ENCODE results near the gene EPB41L4B. TPM values are rescaled to one million over a fixed set of nuclear protein-coding genes. Genes with fewer than 3 reads are reported as not detected.
A peak's percentile ranks its signal among the peaks of the same experiment; 100 is the strongest.

The EPB41L4B gene
- total RNA-seq, 1 experiment from 2014 or later, result not detected

DNA sequence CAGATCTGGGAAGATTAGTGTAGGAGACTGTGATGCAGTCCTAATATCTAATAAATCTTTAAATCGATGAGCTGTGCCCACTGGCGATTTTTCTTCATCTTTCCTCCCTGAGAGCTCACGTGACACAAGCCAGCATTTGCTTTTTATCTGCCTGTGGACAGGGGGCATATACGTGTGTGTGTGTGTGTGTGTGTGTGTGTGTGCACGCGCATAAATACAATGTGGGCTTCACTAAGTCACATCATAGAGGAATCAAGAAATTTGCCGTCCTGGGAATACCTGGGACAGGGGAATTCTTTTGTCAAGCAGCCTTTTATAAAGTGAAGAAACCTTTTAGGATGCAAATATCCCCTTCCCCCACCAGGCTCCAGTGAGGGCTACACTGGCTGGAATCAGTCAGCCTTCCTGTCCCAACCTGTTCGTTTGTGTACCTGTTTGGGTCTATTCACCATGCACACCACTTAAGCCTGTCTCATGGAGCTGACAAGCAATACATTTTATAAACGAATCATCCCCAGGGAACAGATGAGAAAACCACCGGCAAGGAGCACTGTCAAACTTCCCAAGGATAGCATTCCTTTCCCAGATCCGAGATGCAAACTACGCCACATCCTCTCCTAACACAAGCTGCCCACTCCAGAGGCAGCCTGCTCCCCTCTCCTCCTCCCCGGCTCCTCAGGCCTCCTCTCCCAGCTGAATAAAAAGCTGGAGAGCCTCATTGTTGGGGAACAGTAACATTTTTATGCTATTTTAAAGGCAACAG, 2.7 kb downstream of the EPB41L4B start:
- H3K9me3 ChIP-seq (ENCODE audit: low read length), result no peaks in the 10 kb centered on the region
- H3K27me3 ChIP-seq (ENCODE audit: low read length), result no peaks in the 10 kb centered on the region
- H3K36me3 ChIP-seq (ENCODE audit: insufficient read depth, low read length), result no peaks in the 10 kb centered on the region
- peaks cover 8% of the 10 kb centered on the region for H3K4me1 ChIP-seq (ENCODE audit: low read length)
- H3K9me2 ChIP-seq (replicated peaks; ENCODE audit: insufficient read depth, low read length), result no peaks in the 10 kb centered on the region
- DNase-seq, result no peak
- no peak overlapping the region for H3K27ac ChIP-seq (ENCODE audit: low read length)
- H3K4me2 ChIP-seq (ENCODE audit: low read depth, low read length, poor library complexity, severe bottlenecking), result no peak overlapping the region
- no peak overlapping the region for H2AFZ ChIP-seq (ENCODE audit: low read length)
- no peaks in the 10 kb centered on the region for H4K20me1 ChIP-seq (ENCODE audit: insufficient read depth, low read depth, low read length)
- no peak overlapping the region for H3K9ac ChIP-seq (ENCODE audit: low read length)
- no peak overlapping the region for H3K4me3 ChIP-seq (ENCODE audit: low read length)
- no peaks in the 10 kb centered on the region for H3K79me2 ChIP-seq (ENCODE audit: low read length)

- H3K4me1 ChIP-seq (ENCODE audit: low read length), result peaks cover 11% of the 10 kb centered on the region
- no peaks in the 10 kb centered on the region for H4K20me1 ChIP-seq (ENCODE audit: insufficient read depth, low read depth, low read length)
- H3K27ac ChIP-seq (ENCODE audit: low read length), result no peak overlapping the region
- no peaks in the 10 kb centered on the region for H3K9me2 ChIP-seq (replicated peaks; ENCODE audit: insufficient read depth, low read length)
- no peak overlapping the region for H3K9ac ChIP-seq (ENCODE audit: low read length)
- no peaks in the 10 kb centered on the region for H3K9me3 ChIP-seq (ENCODE audit: low read length)
- H3K27me3 ChIP-seq (ENCODE audit: low read length), result no peaks in the 10 kb centered on the region
- no peak for DNase-seq
- H3K4me2 ChIP-seq (ENCODE audit: low read depth, low read length, poor library complexity, severe bottlenecking), result no peak overlapping the region
- no peak overlapping the region for H3K4me3 ChIP-seq (ENCODE audit: low read length)
- no peaks in the 10 kb centered on the region for H3K36me3 ChIP-seq (ENCODE audit: insufficient read depth, low read length)
- no peaks in the 10 kb centered on the region for H3K79me2 ChIP-seq (ENCODE audit: low read length)
- no peak overlapping the region for H2AFZ ChIP-seq (ENCODE audit: low read length)
Observed at GRCh38 chr9:109317311-109317978, 3.4 kb downstream of the EPB41L4B start.

- Histone ChIP-seq H3K79me2 (ENCODE audit: low read length) (no peaks in the 10 kb centered on the region), H3K4me2 (ENCODE audit: low read depth, low read length, poor library complexity, severe bottlenecking) (no peak overlapping the region), H3K4me3 (ENCODE audit: low read length) (no peak overlapping the region)
Observed at GRCh38 chr9:109316207-109316640, 4.6 kb downstream of the EPB41L4B start.

GRCh38 chr9:109315480-109316206, 5.2 kb downstream of the EPB41L4B start:
- Histone ChIP-seq H3K79me2 (ENCODE audit: low read length) (no peaks in the 10 kb centered on the region), H2AFZ (ENCODE audit: low read length) (no peak overlapping the region), H3K4me3 (ENCODE audit: low read length) (no peak overlapping the region), H3K27ac (ENCODE audit: low read length) (no peak overlapping the region), H3K27me3 (ENCODE audit: low read length) (no peaks in the 10 kb centered on the region), H3K9me2 (replicated peaks; ENCODE audit: insufficient read depth, low read length) (no peaks in the 10 kb centered on the region), H3K4me1 (ENCODE audit: low read length) (peaks cover 20% of the 10 kb centered on the region), H3K9ac (ENCODE audit: low read length) (no peak overlapping the region), H3K4me2 (ENCODE audit: low read depth, low read length, poor library complexity, severe bottlenecking) (no peak overlapping the region), H3K9me3 (ENCODE audit: low read length) (no peaks in the 10 kb centered on the region), H4K20me1 (ENCODE audit: insufficient read depth, low read depth, low read length) (no peaks in the 10 kb centered on the region), H3K36me3 (ENCODE audit: insufficient read depth, low read length) (no peaks in the 10 kb centered on the region)
- DNase-seq, result no peak

More at GRCh38 chr9:109316207-109316640, 4.6 kb downstream of the EPB41L4B start:
- Histone ChIP-seq H3K4me1 (ENCODE audit: low read length) (peaks cover 22% of the 10 kb centered on the region), H3K36me3 (ENCODE audit: insufficient read depth, low read length) (no peaks in the 10 kb centered on the region), H3K27ac (ENCODE audit: low read length) (no peak overlapping the region), H4K20me1 (ENCODE audit: insufficient read depth, low read depth, low read length) (no peaks in the 10 kb centered on the region), H3K9me2 (replicated peaks; ENCODE audit: insufficient read depth, low read length) (no peaks in the 10 kb centered on the region), H3K27me3 (ENCODE audit: low read length) (no peaks in the 10 kb centered on the region), H2AFZ (ENCODE audit: low read length) (no peak overlapping the region), H3K9me3 (ENCODE audit: low read length) (no peaks in the 10 kb centered on the region), H3K9ac (ENCODE audit: low read length) (no peak overlapping the region)
- DNase-seq, result no peak

DNA sequence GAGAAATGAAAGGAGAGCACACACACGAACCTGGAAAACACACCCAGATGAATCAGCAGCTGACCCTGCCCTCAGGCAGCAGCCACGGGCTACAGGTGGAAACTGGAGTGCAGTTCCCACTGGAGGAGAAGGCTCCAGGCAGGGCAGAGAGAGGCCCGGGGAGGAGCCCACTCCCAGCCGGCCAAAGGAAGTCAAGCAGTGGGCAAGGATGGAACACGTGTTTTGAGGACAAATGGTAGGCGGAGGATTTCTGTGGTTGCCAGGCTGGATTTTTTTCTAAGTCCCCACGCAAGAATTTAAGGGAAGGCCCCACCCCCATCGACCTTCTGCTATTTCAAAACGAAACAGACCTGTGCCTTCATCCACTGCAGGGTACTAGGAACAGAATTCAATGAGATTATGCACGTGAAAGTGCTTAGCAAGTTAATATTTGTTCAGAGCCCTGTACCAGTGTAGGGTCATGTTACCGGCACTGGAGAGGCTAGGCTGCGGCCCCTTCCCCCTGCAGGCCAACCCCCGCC, 6.8 kb downstream of the EPB41L4B start:
- no peak for DNase-seq
- Histone ChIP-seq H3K9ac (ENCODE audit: low read length) (no peak overlapping the region), H3K9me3 (ENCODE audit: low read length) (no peaks in the 10 kb centered on the region), H3K4me2 (ENCODE audit: low read depth, low read length, poor library complexity, severe bottlenecking) (no peak overlapping the region), H2AFZ (ENCODE audit: low read length) (no peak overlapping the region), H3K4me3 (ENCODE audit: low read length) (no peak overlapping the region), H3K4me1 (ENCODE audit: low read length) (peaks cover 20% of the 10 kb centered on the region), H3K79me2 (ENCODE audit: low read length) (no peaks in the 10 kb centered on the region), H3K9me2 (replicated peaks; ENCODE audit: insufficient read depth, low read length) (no peaks in the 10 kb centered on the region), H4K20me1 (ENCODE audit: insufficient read depth, low read depth, low read length) (no peaks in the 10 kb centered on the region), H3K27ac (ENCODE audit: low read length) (no peak overlapping the region), H3K27me3 (ENCODE audit: low read length) (no peaks in the 10 kb centered on the region), H3K36me3 (ENCODE audit: insufficient read depth, low read length) (no peaks in the 10 kb centered on the region)

GRCh38 chr9:109313351-109313750, 7.5 kb downstream of the EPB41L4B start:
- H3K9me3 ChIP-seq (ENCODE audit: low read length), result no peaks in the 10 kb centered on the region
- no peak overlapping the region for H3K4me2 ChIP-seq (ENCODE audit: low read depth, low read length, poor library complexity, severe bottlenecking)
- peaks cover 20% of the 10 kb centered on the region for H3K4me1 ChIP-seq (ENCODE audit: low read length)
- H3K4me3 ChIP-seq (ENCODE audit: low read length), result no peak overlapping the region
- H3K27ac ChIP-seq (ENCODE audit: low read length), result no peak overlapping the region
- H2AFZ ChIP-seq (ENCODE audit: low read length), result no peak overlapping the region
- H4K20me1 ChIP-seq (ENCODE audit: insufficient read depth, low read depth, low read length), result no peaks in the 10 kb centered on the region
- no peaks in the 10 kb centered on the region for H3K9me2 ChIP-seq (replicated peaks; ENCODE audit: insufficient read depth, low read length)
- no peaks in the 10 kb centered on the region for H3K36me3 ChIP-seq (ENCODE audit: insufficient read depth, low read length)
- no peaks in the 10 kb centered on the region for H3K27me3 ChIP-seq (ENCODE audit: low read length)
- H3K79me2 ChIP-seq (ENCODE audit: low read length), result no peaks in the 10 kb centered on the region
- DNase-seq, result no peak
- H3K9ac ChIP-seq (ENCODE audit: low read length), result no peak overlapping the region

GRCh38 chr9:109312783-109313182, 8.1 kb downstream of the EPB41L4B start:
- Histone ChIP-seq H3K4me2 (ENCODE audit: low read depth, low read length, poor library complexity, severe bottlenecking) (peak overlapping the region; percentile 58), H4K20me1 (ENCODE audit: insufficient read depth, low read depth, low read length) (no peaks in the 10 kb centered on the region), H3K9me2 (replicated peaks; ENCODE audit: insufficient read depth, low read length) (no peaks in the 10 kb centered on the region), H3K4me3 (ENCODE audit: low read length) (no peak overlapping the region), H3K36me3 (ENCODE audit: insufficient read depth, low read length) (no peaks in the 10 kb centered on the region), H3K9me3 (ENCODE audit: low read length) (no peaks in the 10 kb centered on the region), H3K9ac (ENCODE audit: low read length) (no peak overlapping the region), H3K27me3 (ENCODE audit: low read length) (no peaks in the 10 kb centered on the region), H3K4me1 (ENCODE audit: low read length) (peaks cover 20% of the 10 kb centered on the region), H3K79me2 (ENCODE audit: low read length) (no peaks in the 10 kb centered on the region), H3K27ac (ENCODE audit: low read length) (no peak overlapping the region), H2AFZ (ENCODE audit: low read length) (no peak overlapping the region)
- no peak for DNase-seq

DNA sequence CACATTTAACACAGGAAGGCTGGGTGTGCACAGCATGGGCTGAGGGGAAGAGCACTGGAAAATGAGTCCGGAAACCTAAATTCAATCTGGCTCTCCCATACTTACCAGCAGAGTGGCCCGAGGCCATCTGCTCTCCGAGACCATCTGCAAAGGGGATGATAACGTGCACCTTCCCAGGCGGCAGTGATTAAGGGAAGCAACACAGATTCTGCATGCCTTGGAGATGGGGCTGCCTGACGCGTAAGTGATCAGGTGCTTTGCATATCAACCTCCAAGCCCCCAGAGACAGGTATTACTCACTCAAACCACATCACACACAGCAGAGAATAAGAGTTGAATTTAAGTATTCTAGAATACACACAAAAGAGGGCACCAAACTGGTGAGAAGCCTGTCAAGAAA, 9.1 kb downstream of the EPB41L4B start:
- Histone ChIP-seq H3K79me2 (ENCODE audit: low read length) (no peaks in the 10 kb centered on the region), H3K27me3 (ENCODE audit: low read length) (no peaks in the 10 kb centered on the region), H3K36me3 (ENCODE audit: insufficient read depth, low read length) (no peaks in the 10 kb centered on the region), H3K27ac (ENCODE audit: low read length) (no peak overlapping the region), H3K9me3 (ENCODE audit: low read length) (no peaks in the 10 kb centered on the region), H3K4me1 (ENCODE audit: low read length) (peaks cover 20% of the 10 kb centered on the region), H3K4me3 (ENCODE audit: low read length) (peak overlapping the region; percentile 14), H3K4me2 (ENCODE audit: low read depth, low read length, poor library complexity, severe bottlenecking) (peak overlapping the region; percentile 58), H3K9me2 (replicated peaks; ENCODE audit: insufficient read depth, low read length) (no peaks in the 10 kb centered on the region), H3K9ac (ENCODE audit: low read length) (no peak overlapping the region), H4K20me1 (ENCODE audit: insufficient read depth, low read depth, low read length) (no peaks in the 10 kb centered on the region), H2AFZ (ENCODE audit: low read length) (no peak overlapping the region)
- peak; percentile 64 for DNase-seq

Data from Karpas-422 (cell line).